Measurements from ENCODE around the gene SLC33A1. TPM values are rescaled to one million over a fixed set of nuclear protein-coding genes. Genes with fewer than 3 reads are reported as not detected.

SLC33A1 gene
- total RNA-seq, 2 donors from 2014 or later = 23.5 to 25.1 TPM

DNA sequence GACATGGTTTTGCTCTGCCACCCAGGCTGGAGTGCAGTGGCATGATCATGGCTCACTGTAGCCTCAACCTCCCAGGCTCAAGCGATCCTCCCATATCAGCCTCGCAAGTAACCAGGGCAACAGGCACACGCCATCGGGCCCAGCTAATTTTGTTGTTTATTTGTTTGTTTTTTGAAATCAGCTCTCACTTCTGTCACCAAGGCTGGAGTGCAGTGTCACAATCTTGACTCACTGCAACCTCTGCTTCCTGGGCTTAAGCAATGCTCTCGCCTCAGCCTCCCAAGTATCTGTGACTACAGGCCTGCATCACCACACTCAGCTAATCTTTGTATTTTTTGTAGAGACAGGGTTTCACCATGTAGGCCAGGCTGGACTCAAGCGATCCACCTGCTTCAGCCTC lies 83.1 kb downstream of the SLC33A1 start:
- Mint-ChIP-seq H3K9me3 (peaks cover 0 to 4% of the 10 kb centered on the region in 2 donors), H3K27ac (no peak overlapping the region), H3K36me3 (peaks cover 5 to 8% of the 10 kb centered on the region in 2 donors)
- no peak for ATAC-seq
- DNase-seq (ENCODE audit: low spot score in 2 of 2) = no peak

Other genes with a start within 250 kb of the SLC33A1 start
- under 1 TPM; 0.05 to 0.23 TPM for gene PLCH1, start 109.4 kb downstream of the SLC33A1 start, total RNA-seq
- gene C3orf33, start 48.1 kb downstream of the SLC33A1 start, total RNA-seq = 1 to 10 TPM; 1.7 to 3.3 TPM
- 100 to 1,000 TPM; 116 to 122 TPM for gene GMPS, start 16.2 kb upstream of the SLC33A1 start, total RNA-seq

Data from activated naive CD4-positive, alpha-beta T cell treated with anti-CD3 and anti-CD28 coated beads, Interleukin-2, amount 50 U/mL, for 72 hours (primary cell).